HG03571 (cell line): Measurements from ENCODE around the gene TMEM200A.
"Not testable (repeated sequence)": the region's sequence is repeated elsewhere in the genome, so short reads cannot be mapped to it uniquely, and the experiment has no call there.

Experiments used
- ATAC-seq: cut with Tn5 transposase; IDR thresholded peaks from one replicate; pipeline ENCODE4 v1.9.1; 2021; ENCODE audit not compliant: unreplicated experiment

The TMEM200A gene

DNA sequence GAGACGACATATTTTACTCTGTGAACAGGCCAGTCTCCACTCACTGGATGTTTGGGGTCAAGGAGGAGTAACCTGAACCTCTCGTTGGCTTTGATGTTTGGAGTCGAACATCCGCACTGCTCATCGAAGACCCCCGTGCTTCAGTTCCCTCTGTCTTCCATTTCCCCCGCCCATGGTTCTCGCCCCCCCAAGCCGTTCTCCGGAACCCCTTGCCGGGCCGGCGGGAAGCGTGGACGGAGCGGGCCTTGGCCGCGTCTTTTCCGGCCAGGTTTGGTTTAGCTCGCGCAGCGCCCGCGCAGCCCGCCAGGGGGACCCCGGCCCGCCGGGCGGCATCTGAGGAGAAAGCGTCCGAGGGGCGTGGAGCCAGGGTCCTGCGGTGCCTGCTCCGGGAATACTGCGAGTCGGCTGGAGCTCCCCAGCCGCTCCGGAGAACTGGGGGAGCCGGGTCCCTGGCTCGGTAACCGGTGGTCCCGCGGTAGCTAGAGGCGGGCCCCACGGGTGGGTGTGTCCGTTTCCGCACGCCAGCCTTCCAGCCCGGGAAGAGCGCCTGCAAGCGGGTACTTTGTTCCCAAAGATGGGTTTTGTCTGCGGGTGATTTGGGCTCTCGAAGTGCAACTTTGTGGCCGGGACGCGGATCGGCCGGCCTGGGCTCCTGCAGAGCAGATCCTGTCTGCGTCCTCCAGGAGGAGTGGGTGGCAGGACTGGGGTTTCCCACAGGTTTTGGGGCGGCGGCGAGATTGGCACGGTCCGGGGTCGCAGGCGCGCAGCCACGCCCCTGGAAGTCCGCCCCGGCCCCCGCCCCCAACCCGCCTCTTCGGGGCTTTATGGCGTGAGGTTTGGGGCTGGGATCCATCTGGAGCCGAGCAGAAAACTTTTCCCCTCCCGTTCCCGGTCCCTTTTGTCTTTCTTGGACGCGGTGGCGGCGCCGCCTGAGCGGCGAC, at the start of gene TMEM200A:
TSS of gene TMEM200A (plus strand) at position 852 of the 941 bp plus-strand sequence. CDS start 74,406 bp downstream, outside the sequence.
- no peak for ATAC-seq

DNA sequence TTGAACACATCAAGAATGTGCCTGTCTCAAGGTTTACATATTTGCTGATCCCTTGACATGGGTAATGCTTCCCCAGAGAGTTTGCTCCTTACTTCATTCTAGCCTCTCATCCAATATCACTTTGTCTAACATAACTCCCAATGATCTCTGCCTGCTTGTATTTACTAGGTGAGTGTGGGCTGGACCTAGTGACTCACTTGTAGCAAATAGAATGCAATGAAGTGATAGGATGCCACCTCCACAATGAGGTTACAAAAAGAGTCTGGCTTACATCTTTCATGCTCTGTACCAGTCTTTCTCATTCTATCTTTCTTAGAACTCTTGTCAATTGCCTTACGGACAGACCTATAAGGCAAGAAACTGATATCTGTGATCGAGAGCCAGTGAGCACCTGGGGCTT, 44.9 kb upstream of the TMEM200A start:
- ATAC-seq: no peak

DNA sequence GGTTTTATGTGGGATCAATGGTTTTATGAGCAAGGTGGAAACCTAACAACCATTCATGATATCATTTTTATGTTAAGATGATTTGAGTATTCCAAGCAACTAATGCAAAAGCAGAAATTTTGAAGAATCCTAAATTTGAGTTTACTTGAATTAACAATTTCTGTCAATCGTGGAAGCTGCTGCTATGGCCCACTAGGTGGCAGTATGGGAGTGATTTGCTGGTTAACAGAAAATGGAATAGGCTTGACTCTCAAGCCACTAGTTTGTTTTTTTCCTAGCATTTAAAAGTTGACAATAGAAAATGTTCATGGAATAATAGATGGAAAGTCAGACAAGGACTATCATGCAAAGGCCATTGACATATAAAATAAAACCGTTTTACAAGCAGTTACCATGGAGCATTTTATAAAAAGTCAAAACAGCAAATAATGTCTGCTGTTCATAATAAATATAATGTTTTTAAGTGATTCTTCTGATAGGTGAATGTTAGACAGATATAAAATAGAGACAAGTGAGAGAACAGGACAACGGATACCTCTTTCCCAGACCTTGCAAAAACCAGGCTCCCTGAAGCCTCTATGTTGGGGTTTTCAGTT, 43.0 kb upstream of the TMEM200A start:
- no peak for ATAC-seq

DNA sequence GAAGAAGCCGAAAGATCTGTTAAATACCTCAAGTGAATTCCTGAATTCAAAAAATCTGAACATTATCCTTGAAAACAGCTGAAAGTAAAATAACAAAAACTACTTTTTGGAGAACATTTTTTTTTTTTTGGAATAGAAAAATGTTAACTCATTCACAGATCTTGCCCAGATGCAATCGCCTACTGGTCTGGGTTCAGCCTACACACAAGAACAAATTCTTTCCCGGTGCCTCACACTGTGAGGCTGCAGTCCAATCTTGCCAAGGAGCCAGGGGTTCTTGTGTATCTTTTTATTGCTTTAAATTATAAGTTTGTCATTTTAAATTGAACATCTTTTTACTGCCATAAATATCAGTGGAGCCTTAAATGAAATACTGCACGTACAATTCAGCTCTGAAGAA, 41.2 kb upstream of the TMEM200A start:
- ATAC-seq: no peak

DNA sequence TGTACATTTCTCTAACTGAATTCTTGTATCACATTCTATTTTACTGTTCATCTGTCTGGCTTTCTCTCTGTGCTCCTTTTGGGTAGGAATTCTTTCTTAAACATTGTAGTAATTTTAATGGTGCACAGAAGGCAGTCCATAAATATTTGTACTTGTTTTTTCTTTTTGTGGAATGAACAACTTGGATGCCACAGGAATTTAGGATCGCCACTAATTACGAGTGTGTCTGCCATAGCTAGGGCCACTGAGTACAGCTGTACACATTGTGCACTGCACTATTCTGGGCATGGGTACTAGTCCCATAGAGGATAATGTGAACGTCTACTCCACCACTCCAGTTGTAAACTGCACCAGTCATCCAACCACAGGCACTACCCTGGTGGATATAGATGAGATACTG, 39.3 kb upstream of the TMEM200A start:
- ATAC-seq: no peak

DNA sequence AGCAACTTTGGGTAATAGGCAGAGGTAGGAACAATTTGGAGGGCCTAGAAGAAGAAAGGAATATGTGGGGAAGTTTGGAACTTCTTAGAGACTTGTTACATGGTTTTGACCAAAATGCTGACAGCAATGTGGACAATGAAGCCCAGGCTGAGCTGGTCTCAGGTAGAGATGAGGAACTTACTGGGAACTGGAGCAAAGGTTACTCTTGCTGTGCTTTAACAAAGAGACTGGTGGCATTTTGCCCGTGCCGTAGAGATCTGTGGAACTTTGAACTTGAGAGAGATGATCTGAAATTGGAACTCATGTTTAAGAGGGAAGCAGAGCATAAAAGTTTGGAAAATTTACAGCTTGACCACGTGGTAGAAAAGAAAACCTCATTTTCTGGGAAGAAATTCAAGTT, 28.3 kb upstream of the TMEM200A start:
- no peak for ATAC-seq

DNA sequence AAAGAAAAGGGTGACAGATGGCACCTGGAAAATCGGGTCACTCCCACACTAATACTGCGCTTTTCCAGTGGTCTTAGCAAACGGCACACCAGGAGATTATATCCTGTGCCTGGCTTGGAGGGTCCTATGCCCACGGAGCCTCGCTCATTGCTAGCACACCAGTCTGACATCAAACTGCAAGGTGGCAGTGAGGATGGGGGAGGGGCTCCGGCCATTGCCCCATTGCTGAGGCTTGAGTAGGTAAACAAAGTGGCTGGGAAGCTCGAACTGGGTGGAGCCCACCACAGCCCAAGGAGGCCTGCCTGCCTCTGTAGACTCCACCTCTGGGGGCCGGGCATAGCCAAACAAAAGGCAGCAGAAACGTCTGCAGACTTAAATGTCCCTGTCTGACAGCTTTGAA, 19.5 kb upstream of the TMEM200A start:
- ATAC-seq: not testable (repeated sequence)

DNA sequence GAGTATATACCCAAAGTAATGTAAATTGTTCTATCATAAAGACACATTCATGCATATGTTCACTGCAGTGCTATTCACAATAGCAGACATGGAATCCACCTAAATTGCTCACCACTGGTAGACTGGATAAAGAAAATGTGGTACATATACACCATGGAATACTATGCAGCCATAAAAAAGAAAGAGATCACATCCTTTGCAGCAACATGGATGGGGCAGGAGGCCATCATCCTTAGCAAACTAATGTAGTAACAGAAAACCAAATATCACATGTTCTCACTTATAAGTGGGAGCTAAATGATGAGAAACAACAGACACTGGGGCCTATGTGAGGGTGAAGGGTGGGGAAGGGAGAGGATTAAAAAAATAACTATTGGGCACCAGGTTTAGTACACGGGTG, 11.5 kb upstream of the TMEM200A start:
- ATAC-seq: no peak

DNA sequence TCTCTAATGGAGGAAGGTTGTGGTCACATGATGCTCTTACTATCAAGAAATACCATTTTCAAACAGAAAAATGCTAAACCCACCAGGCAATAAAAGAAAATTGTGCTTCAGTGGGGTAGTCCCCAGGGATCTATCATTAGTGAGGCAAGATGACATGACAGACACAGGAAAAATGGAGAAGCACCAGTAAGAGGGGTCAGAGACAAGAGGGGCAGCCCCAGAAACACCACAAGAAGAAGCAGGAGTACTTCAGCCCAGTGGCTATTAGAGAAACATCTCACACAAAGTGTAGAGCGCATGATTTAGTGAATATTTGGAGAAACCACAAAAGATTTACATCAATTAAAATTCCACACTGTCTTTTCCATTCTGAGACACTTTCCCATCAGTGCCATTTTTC, 10.2 kb upstream of the TMEM200A start:
- no peak for ATAC-seq

DNA sequence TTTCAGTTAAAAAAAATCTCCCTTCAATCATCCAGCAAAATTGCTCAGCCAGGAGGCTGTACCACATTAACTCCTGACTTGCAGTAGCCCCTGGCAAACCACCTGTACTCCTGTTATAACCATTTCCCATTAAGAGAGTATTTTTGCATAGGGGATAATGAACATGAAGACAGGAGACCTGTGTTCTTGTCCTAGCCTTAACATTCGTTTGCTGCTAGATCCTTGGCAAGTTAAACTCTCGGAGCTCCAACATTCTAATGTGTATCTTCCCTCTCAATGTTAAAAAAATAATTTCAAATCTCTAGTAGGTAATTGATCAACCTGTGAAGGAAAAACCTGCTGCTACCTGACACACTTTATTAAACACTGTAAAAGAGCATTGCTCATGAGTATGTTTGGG, 8.4 kb upstream of the TMEM200A start:
- ATAC-seq: no peak

DNA sequence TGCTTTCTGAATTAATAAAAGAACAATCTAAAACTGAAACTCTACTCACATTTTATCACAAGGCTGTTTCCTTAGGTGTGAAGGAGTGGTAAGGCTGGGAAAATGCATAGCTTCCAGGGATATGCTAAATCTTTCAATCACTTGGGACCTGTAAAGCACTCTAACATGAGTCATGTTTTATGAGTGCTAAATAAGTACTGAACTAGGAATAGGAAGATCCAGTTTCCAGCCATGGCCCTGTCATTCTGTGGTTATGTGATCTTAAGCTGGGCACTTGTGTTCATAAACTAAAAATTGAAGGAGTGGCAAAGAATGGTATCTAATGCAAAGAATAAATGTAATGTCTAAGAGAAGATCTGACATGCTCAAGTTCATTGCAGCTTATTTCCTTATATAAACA, 6.1 kb upstream of the TMEM200A start:
- no peak for ATAC-seq

DNA sequence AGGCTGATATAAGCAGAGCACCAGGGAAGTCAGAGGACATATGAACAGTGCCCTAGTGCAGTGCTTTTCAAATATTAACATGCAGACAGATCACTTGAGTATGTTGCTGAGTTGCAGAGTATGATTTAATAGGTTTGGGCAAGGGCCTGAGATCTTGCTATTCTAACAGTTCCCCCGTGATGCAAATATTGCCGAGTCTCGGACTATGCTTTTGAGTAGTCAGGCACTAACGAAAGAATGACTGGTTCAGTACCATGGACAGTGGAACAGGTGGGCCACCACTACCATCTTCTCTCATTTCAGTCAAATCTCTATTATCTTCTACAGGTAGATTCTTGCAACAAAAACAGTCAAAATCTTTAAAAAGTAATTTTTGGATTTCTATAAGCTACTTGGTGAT, 3.7 kb upstream of the TMEM200A start:
- no peak for ATAC-seq

DNA sequence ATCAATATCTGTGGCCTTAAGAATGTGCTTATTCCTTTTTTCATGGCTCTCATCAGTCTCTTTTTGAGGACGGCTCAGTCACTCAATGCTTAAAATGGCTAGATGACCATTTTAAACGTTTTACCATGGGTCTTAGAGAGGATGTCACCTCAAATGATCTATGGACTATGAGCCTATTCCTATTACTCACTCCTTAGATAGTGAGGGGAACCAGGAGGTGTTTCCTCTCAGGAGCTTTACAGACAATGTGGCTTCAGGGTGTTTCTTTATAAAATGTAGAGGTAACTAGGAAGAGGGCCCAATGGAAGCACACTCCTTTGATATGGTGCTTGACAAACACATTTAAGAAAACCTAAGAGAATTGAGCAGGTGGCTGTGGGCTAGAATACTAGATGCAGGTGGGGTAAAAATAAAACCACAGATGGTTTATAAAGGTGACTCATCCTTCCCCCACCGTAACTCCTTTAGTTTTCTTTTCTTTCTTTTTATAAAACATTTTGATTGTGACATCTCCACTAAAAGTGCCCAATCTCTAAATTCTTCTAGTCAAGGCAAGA, 1.5 kb upstream of the TMEM200A start:
- ATAC-seq: no peak

DNA sequence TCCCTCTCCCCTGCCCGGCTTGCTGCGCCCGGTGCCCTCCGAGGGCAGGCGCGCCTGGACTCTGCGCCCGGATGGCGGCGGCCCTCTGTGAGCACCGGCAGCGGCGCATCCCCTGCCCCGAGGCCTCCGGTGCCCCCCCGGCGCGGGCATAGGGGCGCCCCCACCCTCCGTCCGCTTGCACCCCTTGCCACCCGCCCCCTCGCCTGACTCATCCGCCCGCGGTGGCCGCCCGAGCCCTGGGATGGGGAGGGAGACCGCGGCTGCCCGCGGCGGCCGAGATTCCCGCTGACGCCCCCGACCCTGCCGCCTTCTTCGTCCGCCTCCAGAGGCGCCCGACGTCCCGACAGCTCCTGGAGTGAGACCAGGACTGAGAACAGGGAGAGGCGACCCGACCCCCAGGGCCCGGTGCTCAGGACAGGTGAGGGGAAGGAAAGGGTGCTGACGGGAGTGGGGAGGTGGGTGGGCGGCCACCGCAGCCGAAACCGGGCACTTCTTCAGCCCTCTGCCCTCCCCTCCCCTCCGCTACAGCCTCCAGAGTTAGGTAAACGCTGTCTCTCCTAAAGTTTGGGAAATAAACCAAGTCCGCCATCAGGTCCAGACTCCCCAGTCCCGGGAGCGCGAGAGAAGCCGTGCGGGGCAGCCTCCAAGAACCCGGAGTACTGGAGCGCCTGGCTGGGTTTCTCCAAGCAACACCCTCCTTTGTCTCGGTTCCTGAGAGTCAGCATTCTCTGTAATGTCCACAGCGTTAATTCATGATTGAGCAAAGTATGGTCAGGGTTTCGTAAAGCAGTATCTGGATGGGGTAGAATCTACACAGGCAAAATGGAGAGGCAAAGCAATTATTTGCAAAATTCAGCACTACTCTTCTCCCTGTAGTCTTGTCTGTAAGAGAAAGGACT, 539 bp downstream of the TMEM200A start:
- ATAC-seq: no peak

DNA sequence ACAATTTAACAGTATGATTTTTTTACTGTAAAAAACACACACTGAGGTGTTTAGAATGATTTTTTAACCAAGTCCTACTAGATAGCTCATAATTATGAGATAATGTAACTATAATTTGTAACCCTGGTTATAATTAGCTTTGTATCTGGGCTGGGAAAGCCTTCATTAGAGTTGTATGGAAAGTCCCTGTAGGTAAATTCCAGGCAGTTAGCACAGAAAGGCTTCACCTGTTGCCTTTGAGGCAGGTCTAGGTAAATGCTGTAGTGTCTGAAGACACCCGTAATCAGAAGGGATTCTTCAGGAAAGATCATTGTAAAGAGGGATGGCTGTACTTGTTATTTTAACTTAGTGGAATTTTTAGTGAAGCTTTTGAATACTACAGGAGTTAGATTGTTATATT, 1.9 kb downstream of the TMEM200A start:
- no peak for ATAC-seq

DNA sequence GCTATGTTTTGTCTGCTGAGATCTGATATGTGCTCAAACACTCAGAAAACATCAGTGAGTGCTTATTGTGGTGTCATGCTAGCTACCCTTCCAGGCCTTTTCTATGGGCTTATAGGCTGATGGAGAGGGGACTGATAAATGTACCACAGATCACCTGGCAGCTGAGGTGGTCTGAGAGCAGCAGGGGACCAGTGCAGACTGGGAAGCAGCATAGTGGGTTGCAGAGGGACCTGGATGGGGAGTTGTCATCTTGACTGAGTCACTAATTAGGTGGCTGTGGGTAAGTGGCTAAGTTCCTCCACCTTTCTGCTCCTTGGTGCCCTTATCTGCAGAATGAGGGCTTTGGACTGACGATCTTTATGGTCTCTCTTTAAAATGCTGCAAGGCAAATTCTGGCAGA, 2.8 kb downstream of the TMEM200A start:
- no peak for ATAC-seq

DNA sequence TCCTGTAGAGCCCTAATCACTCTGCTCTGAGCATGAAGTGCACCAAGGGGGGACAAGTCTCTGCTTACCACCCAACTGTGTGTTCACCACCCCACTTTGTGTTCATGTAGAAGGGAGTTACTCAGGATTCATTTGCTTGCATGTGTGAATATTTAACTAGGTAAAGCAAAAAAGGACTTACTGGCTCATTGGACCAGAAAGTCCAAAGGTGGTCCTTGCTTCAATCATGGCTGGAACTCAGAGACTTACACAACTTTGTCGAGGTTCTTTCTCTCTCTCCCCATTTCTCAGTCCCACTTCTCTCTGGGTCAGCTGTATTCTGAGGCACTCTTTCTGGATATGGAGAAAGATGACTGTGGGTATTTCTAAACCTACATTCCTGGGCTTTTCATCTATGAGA, 4.0 kb downstream of the TMEM200A start:
- ATAC-seq: no peak

DNA sequence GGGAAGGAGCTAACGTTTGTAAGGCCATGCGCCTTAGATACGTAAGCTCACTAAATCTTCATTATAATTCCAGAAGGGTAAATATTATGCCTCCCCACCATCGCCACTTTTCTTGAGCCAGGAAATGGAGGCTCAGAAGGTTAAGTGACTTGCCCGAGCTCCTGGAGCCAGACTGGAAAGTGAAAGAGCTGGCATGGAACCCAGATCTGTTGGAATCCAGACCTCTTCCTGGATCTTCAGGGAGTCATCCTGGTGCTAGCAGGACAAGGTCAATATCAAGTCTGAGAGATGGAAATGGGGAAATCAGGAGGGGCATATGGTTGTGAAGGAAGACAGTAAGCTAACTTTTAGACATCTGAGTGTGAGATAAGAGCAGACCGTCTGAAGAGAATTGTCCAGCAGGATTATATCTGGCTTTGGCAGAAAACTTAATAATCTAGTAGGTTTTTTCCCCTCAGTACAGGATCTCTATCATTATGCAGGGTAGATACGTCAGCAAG, 6.2 kb downstream of the TMEM200A start:
- ATAC-seq: no peak

DNA sequence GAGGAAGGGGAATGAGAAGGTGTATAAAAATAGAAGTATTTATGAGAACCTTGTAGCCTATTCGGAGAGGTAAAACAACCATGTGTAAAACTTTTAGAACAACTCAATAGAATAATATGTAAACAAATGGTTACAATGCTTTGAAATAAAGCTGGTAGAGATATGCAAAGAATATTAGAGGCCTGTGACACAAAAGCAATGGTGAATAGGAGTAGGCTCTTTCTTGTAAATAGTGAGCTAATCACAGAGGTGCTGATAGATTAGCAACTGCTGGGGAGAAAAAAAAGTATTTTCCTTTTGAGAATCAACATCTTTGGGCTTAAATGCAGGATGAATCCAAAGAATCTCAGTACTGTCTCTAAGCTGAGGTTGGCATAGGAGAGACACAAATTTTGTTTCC, 7.0 kb downstream of the TMEM200A start:
- no peak for ATAC-seq

DNA sequence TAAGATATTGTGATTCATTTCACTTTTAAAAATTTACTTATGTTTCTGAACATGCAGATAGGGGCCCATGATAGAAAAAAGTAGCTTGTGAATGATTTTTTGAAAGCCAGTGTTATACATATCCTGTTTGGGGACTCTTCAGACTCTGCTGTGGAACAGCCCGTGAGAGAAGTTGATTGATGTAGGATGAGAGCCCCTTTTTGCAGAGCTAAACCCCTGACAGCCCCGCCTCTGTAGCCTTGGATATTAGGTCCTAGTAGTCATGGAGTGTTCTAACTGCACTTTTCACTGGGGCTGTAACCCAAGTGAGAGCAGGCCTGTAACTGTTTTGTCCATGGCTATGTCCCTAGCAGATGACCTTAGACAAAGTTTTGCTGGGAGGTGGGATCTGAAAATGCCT, 8.2 kb downstream of the TMEM200A start:
- ATAC-seq: no peak

DNA sequence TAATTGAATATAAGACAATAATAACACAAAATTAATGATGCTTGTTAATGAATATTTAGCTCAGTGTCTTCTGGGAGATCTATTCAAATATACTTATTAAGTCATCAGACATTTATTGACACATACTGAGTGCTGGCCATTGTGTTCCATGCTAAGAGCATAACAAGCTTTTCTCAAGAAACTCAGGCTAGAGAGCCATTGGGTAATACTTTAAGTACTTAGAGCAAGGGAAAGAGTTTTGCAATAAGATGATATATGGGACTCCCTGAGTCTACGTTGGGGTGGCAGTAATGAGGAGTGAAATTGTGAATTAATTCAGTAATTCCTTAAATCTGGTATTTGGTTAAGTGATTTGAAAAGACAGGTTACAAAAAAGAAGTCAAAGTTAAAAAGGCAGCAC, 11.1 kb downstream of the TMEM200A start:
- ATAC-seq: no peak
